Measurements from ENCODE around the gene CHST8. TPM values are rescaled to one million over a fixed set of nuclear protein-coding genes. Genes with fewer than 3 reads are reported as not detected.

Gene CHST8
- total and polyA plus RNA-seq, 12 donors = 0.13 to 0.50 (median 0.22) TPM; not detected in 3

DNA sequence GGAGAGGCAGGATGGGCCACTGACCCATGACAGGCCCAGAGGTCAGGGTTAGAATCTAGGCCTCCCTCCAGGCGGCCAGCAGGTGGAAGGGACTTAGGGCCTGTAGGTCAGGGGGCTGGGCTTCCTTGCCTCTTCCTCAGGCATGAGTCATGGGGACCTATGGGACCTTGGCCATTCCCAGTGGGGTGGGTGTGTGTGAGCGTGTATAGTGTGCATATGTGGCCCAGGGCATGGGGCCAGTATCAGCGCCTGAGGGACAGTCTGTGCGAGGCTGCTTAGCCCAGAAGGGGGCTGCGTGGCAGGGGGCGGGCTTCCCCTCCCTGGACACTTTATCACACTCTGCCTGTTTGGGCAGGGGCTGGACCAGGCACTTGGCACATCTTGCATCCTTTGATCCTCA, 188.2 kb downstream of the CHST8 start:
- 78 to 83% methylated on average over 6 of the region's 6 CpGs for WGBS, 2 donors
- ATAC-seq = peak in 5 of 8 donors; percentile 40 to 57 (median 43)
- no peaks in the 10 kb centered on the region for H3K9me3 ChIP-seq
- no peak overlapping the region for H3K27ac ChIP-seq
- no peak for DNase-seq
- peaks cover 0 to 22% (median 6%) of the 10 kb centered on the region in 9 donors for H3K4me1 ChIP-seq
- intact Hi-C loops (cut with DNase I) = no loop called here
- TF ChIP-seq, protein P1, sequence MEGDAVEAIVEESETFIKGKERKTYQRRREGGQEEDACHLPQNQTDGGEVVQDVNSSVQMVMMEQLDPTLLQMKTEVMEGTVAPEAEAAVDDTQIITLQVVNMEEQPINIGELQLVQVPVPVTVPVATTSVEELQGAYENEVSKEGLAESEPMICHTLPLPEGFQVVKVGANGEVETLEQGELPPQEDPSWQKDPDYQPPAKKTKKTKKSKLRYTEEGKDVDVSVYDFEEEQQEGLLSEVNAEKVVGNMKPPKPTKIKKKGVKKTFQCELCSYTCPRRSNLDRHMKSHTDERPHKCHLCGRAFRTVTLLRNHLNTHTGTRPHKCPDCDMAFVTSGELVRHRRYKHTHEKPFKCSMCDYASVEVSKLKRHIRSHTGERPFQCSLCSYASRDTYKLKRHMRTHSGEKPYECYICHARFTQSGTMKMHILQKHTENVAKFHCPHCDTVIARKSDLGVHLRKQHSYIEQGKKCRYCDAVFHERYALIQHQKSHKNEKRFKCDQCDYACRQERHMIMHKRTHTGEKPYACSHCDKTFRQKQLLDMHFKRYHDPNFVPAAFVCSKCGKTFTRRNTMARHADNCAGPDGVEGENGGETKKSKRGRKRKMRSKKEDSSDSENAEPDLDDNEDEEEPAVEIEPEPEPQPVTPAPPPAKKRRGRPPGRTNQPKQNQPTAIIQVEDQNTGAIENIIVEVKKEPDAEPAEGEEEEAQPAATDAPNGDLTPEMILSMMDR (IDR thresholded peaks at IDR 0.05) = no peak
- H3K27me3 ChIP-seq = no peaks in the 10 kb centered on the region
- peaks cover 0 to 94% (median 9%) of the 10 kb centered on the region in 9 donors for H3K36me3 ChIP-seq
- H3K4me3 ChIP-seq = no peak overlapping the region

DNA sequence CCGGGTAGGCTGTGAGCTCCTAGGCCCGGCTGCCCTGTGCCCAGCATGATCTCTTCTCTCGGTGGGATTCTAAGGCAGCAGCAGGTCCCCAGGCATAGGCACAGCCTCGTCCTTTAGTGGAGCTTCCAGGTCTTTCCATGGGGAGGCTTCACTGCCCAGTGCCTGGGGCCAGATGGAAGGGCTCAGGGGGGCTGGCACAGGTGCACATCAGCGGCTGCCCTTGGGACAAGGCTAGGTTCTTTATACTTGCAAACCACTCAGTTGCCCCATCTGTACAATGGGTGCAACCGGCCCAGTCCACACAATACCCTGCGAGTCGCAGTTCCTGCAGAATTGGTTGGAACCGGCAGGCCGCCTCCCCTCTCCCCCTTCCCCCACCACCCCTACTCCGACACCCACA, 189.1 kb downstream of the CHST8 start:
- TF ChIP-seq, protein P1 (IDR thresholded peaks at IDR 0.05) = no peak
- 96 to 98% methylated on average over 11 of the region's 11 CpGs for WGBS, 2 donors
- no peaks in the 10 kb centered on the region for H3K9me3 ChIP-seq
- peaks cover 0 to 19% (median 6%) of the 10 kb centered on the region in 9 donors for H3K4me1 ChIP-seq
- peaks cover 0 to 2% (median 0%) of the 10 kb centered on the region in 7 donors for H3K27me3 ChIP-seq
- DNase-seq (no peak), ATAC-seq (no peak)
- peaks cover 0 to 86% (median 9%) of the 10 kb centered on the region in 9 donors for H3K36me3 ChIP-seq
- no peak overlapping the region for H3K27ac ChIP-seq
- intact Hi-C loops (cut with DNase I) = no loop called here
- H3K4me3 ChIP-seq = no peak overlapping the region

DNA sequence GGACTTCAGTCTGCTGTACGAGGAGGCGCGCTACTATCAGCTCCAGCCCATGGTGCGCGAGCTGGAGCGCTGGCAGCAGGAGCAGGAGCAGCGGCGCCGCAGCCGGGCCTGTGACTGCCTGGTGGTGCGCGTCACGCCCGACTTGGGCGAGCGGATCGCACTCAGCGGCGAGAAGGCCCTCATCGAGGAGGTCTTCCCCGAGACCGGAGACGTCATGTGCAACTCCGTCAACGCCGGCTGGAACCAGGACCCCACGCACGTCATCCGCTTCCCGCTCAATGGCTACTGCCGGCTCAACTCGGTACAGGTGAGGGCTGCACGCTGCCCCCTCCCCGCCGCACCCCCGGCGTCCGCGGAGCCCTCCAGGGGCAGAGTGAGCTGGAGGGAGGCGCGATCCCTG, 189.5 kb downstream of the CHST8 start:
- H3K4me3 ChIP-seq = no peak overlapping the region
- ATAC-seq (no peak), DNase-seq (no peak)
- intact Hi-C loops (cut with DNase I) = no loop called here
- WGBS, 2 donors = 95 to 96% methylated on average over 41 of the region's 41 CpGs
- H3K4me1 ChIP-seq = peaks cover 0 to 18% (median 1%) of the 10 kb centered on the region in 9 donors
- H3K9me3 ChIP-seq = no peaks in the 10 kb centered on the region
- H3K27ac ChIP-seq = no peak overlapping the region
- H3K27me3 ChIP-seq = peaks cover 0 to 4% (median 0%) of the 10 kb centered on the region in 7 donors
- TF ChIP-seq, protein P1 (IDR thresholded peaks at IDR 0.05) = no peak
- peaks cover 0 to 83% (median 9%) of the 10 kb centered on the region in 9 donors for H3K36me3 ChIP-seq

DNA sequence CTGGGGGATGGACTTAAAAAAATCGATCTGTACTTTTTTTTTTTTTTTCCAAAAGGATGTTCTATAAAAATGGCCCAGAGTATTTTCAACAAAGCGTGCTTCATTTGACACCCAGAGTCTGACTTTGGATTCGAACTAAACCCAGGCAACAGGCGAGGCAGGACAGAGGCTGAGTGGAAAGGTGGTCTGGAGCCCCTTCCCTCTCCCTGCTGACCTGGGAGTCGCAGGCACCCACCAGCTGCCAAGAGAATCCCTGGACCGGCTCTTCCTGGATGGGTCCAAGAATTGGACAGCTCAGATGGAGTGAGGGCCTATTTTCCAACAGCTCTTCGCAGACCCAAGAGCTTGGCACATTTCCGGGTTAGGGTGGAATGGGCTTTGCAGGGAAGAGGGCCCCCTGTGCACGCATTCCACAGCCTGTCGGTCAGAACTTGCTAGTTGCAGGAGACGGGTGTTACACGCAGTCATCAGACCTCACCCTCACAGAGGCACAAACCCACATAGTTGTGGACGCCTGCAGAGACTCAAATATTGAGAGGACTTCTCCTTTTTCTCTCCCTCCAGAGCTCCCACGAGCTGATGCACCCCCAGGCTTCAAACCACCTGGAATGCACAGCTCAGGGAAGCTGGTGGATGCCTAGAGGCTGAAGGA, 190.1 kb downstream of the CHST8 start:
- Histone ChIP-seq H3K9me3 (no peaks in the 10 kb centered on the region), H3K4me3 (no peak overlapping the region), H3K4me1 (peaks cover 0 to 21% (median 0%) of the 10 kb centered on the region in 9 donors), H3K27me3 (peaks cover 0 to 4% (median 0%) of the 10 kb centered on the region in 7 donors), H3K27ac (no peak overlapping the region), H3K36me3 (peaks cover 0 to 77% (median 9%) of the 10 kb centered on the region in 9 donors)
- WGBS, 2 donors = 75 to 83% methylated on average over 14 of the region's 14 CpGs
- ATAC-seq (no peak), DNase-seq (no peak)
- TF ChIP-seq, protein P1 (IDR thresholded peaks at IDR 0.05) = no peak
- intact Hi-C loops (cut with DNase I) = no loop called here

Data from heart right ventricle (tissue), 16 donors.